ENCODE data around the gene IMPDH1. TPM values are rescaled to one million over a fixed set of nuclear protein-coding genes. Genes with fewer than 3 reads are reported as not detected.

Gene IMPDH1
- total and polyA plus RNA-seq, 2 donors (not counting 3 experiments of a cell fraction or from before 2014, with no cell fraction given), result 78.8 to 97.9 TPM

DNA sequence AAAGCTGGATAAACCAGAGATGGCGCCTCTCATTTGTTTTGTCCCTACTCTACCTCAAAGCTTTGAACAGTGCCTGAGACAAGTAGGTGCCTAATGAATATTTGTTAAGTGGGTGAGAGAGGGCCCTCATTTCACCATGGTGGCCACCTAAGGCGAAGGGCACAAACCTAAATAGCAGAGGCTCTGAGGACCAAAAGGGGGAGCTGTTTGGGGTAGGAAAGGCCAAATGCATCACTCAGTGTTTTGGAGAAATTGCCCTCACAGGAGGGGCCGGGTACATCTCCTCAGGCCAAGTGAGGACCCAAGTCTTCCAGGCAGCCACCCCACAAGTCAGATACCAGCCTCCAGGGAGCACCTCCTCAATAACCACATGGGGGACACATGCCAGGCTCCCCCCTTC is 14.0 kb downstream of the IMPDH1 start:
- Histone ChIP-seq H3K36me3 (ENCODE audit: control insufficient read depth in 2 of 2, extremely low read depth in 1 of 2, insufficient read depth in 2 of 2, low read length in 2 of 2) (peaks cover 5 to 56% of the 10 kb centered on the region in 2 experiments), H3K27ac (ENCODE audit: insufficient read depth, low read depth, low read length) (no peak overlapping the region), H4K20me1 (replicated peaks; ENCODE audit: control insufficient read depth, extremely low read depth, insufficient read depth, low read length) (no peaks in the 10 kb centered on the region), H3K27me3 (ENCODE audit: control insufficient read depth in 2 of 2, insufficient read depth in 2 of 2, low read length in 2 of 2) (no peaks in the 10 kb centered on the region), H3K9me1 (replicated peaks; ENCODE audit: control insufficient read depth, extremely low read depth, insufficient read depth, low read length) (no peaks in the 10 kb centered on the region), H3K9ac (replicated peaks; ENCODE audit: extremely low read depth, insufficient read depth, low read length) (no peak overlapping the region), H3K4me1 (ENCODE audit: control insufficient read depth, extremely low read depth, insufficient read depth, low read length) (no peaks in the 10 kb centered on the region), H3K4me2 (ENCODE audit: insufficient read depth, low read length) (no peak overlapping the region), H3K9me3 (replicated peaks; ENCODE audit: control insufficient read depth, insufficient read depth, low read length) (no peaks in the 10 kb centered on the region), H3K79me2 (ENCODE audit: control insufficient read depth, insufficient read depth, low read length) (no peaks in the 10 kb centered on the region), H2AFZ (ENCODE audit: low read depth, low read length) (no peak overlapping the region), H3K4me3 (replicated peaks in 1 of 3; ENCODE audit: insufficient read depth in 1 of 3, low read depth in 1 of 3, low read length in 3 of 3) (no peak overlapping the region)
- ChIA-PET CTCF (interaction anchor here (1.1 to 20.6 kb wide), 4 partner anchors 8 to 44 kb away, joined by 3 to 778 read pairs (median 38); partner anchors contain the start of gene RBM28), POLR2A (no interaction called here)
- DNase-seq (ENCODE audit: low read depth, low spot score) (no peak), FAIRE-seq (no peak)
- no peak for TF ChIP-seq JUN (IDR thresholded peaks at IDR 0.05; ENCODE audit: borderline replicate concordance, insufficient read depth, insufficient read length, low read depth)
- no peak for TF ChIP-seq EZH2 (IDR thresholded peaks at IDR 0.05; ENCODE audit: borderline replicate concordance, low read depth, low read length, severe bottlenecking)
- TF ChIP-seq POLR2A (IDR thresholded peaks at IDR 0.05; ENCODE audit: low read depth, low read length), result no peak
- TF ChIP-seq MYC (IDR thresholded peaks at IDR 0.05; ENCODE audit: low read depth, low read length), result no peak
- intact Hi-C loops (cut with micrococcal nuclease), result no loop called here
- BruUV-seq (replicated peaks), result no TSS peak
- dilution Hi-C loops (cut with MboI; ENCODE audit: extremely low pct_ligation_motif_present, low sequenced_read_pairs), result no loop called here

- no peak for FAIRE-seq
- CTCF ChIA-PET, result interaction anchor here (1.2 to 20.6 kb wide), 2 partner anchors 12 to 44 kb away, joined by 3 to 778 read pairs; partner anchors contain the start of gene RBM28
Measured at GRCh38 chr7:128394904-128395496, 14.8 kb downstream of the IMPDH1 start.

More at GRCh38 chr7:128394904-128395496, 14.8 kb downstream of the IMPDH1 start:
- Histone ChIP-seq H3K27me3 (ENCODE audit: control insufficient read depth in 2 of 2, insufficient read depth in 2 of 2, low read length in 2 of 2) (no peaks in the 10 kb centered on the region), H3K9ac (replicated peaks; ENCODE audit: extremely low read depth, insufficient read depth, low read length) (no peak overlapping the region), H4K20me1 (replicated peaks; ENCODE audit: control insufficient read depth, extremely low read depth, insufficient read depth, low read length) (no peaks in the 10 kb centered on the region), H3K36me3 (ENCODE audit: control insufficient read depth in 2 of 2, extremely low read depth in 1 of 2, insufficient read depth in 2 of 2, low read length in 2 of 2) (peaks cover 5 to 48% of the 10 kb centered on the region in 2 experiments), H3K4me2 (ENCODE audit: insufficient read depth, low read length) (no peak overlapping the region), H3K79me2 (ENCODE audit: control insufficient read depth, insufficient read depth, low read length) (no peaks in the 10 kb centered on the region), H3K4me3 (replicated peaks in 1 of 3; ENCODE audit: insufficient read depth in 1 of 3, low read depth in 1 of 3, low read length in 3 of 3) (no peak overlapping the region), H3K4me1 (ENCODE audit: control insufficient read depth, extremely low read depth, insufficient read depth, low read length) (no peaks in the 10 kb centered on the region), H3K9me1 (replicated peaks; ENCODE audit: control insufficient read depth, extremely low read depth, insufficient read depth, low read length) (no peaks in the 10 kb centered on the region), H2AFZ (ENCODE audit: low read depth, low read length) (no peak overlapping the region), H3K27ac (ENCODE audit: insufficient read depth, low read depth, low read length) (no peak overlapping the region), H3K9me3 (replicated peaks; ENCODE audit: control insufficient read depth, insufficient read depth, low read length) (no peaks in the 10 kb centered on the region)
- no TSS peak for BruUV-seq (replicated peaks)
- TF ChIP-seq EZH2 (IDR thresholded peaks at IDR 0.05; ENCODE audit: borderline replicate concordance, low read depth, low read length, severe bottlenecking) (no peak), JUN (IDR thresholded peaks at IDR 0.05; ENCODE audit: borderline replicate concordance, insufficient read depth, insufficient read length, low read depth) (no peak), MAX (IDR thresholded peaks at IDR 0.05; ENCODE audit: insufficient read depth, insufficient read length) (no peak)
- intact Hi-C loops (cut with micrococcal nuclease) (no loop called here), dilution Hi-C loops (cut with MboI; ENCODE audit: extremely low pct_ligation_motif_present, low sequenced_read_pairs) (no loop called here)
- no peak for DNase-seq (ENCODE audit: low read depth, low spot score)
- POLR2A ChIA-PET, result no interaction called here
